Measurements from ENCODE around the gene CMSS1.
A peak's percentile ranks its signal among the peaks of the same experiment; 100 is the strongest.

The CMSS1 gene

DNA sequence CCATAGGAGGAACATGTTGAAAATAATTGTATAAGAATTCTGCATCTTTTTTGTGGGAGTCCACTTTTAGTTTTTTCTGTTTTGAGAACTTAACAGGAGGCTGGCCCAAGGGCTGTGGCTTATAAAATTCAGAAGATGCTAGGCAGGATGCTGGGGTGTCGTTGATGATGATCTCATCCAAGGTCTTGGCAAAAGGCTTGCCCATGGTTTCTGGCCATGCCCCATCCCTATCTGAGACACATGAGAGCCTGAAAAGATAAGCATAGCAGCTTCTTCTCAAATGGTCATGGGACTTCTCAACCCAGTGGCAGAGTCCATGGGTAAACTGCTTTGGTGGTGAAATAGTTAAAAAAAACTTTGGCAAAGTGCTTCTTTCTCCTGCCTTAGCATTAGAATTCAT is 35.2 kb downstream of the CMSS1 start:
- H3K4me1 ChIP-seq (ENCODE audit: control insufficient read depth, insufficient read depth, low read length, unreplicated experiment) = peaks cover 4% of the 10 kb centered on the region
- H3K79me2 ChIP-seq (ENCODE audit: control insufficient read depth, insufficient read depth, low read length, unreplicated experiment) = peaks cover 76% of the 10 kb centered on the region
- H3K36me3 ChIP-seq (ENCODE audit: insufficient read depth, low read length) = peaks cover 19% of the 10 kb centered on the region
- no peak overlapping the region for H2AFZ ChIP-seq (ENCODE audit: low read length, unreplicated experiment)
- H3K27me3 ChIP-seq (ENCODE audit: insufficient read depth, low read length) = no peaks in the 10 kb centered on the region
- no peak overlapping the region for H3K4me3 ChIP-seq (ENCODE audit: low read depth, low read length)
- H3K27ac ChIP-seq (ENCODE audit: low read depth, low read length) = no peak overlapping the region

DNA sequence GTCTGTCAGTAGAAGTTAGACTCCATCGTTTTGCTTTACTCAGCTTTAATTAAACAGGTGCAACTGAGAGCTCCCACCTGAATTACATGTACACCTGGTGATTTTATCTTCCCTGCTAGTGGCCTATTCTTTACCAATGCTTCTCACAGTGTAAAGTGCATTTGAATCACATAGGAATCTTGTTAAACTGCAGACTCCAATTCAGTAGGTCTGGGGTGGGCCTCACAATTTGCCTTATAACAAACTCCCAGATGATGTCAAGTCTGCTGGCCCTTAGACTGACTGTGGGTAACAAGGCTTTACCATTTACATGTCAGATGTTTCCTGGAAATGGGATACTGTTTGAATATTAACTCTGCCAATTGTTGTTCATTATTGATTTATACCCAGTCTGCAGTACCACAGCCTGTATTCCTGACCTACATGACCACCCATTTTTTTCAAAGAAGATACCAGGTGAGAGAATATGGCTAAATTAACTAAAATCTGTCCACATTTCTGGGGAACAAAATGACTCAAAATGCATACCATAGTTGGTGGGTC is 37.2 kb downstream of the CMSS1 start:
- H2AFZ ChIP-seq (ENCODE audit: low read length, unreplicated experiment) = no peak overlapping the region
- H3K4me3 ChIP-seq (ENCODE audit: low read depth, low read length) = no peak overlapping the region
- peaks cover 14% of the 10 kb centered on the region for H3K4me1 ChIP-seq (ENCODE audit: control insufficient read depth, insufficient read depth, low read length, unreplicated experiment)
- H3K36me3 ChIP-seq (ENCODE audit: insufficient read depth, low read length) = peaks cover 28% of the 10 kb centered on the region
- no peak overlapping the region for H3K27ac ChIP-seq (ENCODE audit: low read depth, low read length)
- H3K79me2 ChIP-seq (ENCODE audit: control insufficient read depth, insufficient read depth, low read length, unreplicated experiment) = peaks cover 76% of the 10 kb centered on the region
- no peaks in the 10 kb centered on the region for H3K27me3 ChIP-seq (ENCODE audit: insufficient read depth, low read length)

DNA sequence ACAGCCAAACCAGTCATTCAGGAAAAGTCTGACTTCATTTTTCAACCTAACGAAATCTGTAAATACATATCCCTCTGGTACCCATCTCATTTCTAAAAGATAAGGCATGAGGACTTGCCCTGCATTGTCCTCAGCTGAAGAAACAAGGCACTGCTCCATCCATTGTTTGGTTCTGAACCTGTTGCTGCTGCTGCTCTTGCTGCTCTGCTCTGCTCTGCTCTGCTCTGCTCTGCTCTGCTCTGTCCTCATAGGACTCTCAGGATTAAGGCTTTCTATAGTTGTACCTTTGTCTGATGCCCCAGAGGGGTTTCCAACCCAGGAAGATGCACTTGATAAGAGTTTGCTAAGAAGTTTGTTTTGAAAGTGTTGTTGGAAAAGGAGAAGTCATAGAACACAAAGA is 38.2 kb downstream of the CMSS1 start:
- Histone ChIP-seq H3K79me2 (ENCODE audit: control insufficient read depth, insufficient read depth, low read length, unreplicated experiment) (peaks cover 75% of the 10 kb centered on the region), H3K4me1 (ENCODE audit: control insufficient read depth, insufficient read depth, low read length, unreplicated experiment) (peaks cover 25% of the 10 kb centered on the region), H3K4me3 (ENCODE audit: low read depth, low read length) (no peak overlapping the region), H2AFZ (ENCODE audit: low read length, unreplicated experiment) (no peak overlapping the region), H3K36me3 (ENCODE audit: insufficient read depth, low read length) (peaks cover 18% of the 10 kb centered on the region), H3K27ac (ENCODE audit: low read depth, low read length) (no peak overlapping the region), H3K27me3 (ENCODE audit: insufficient read depth, low read length) (no peaks in the 10 kb centered on the region)

DNA sequence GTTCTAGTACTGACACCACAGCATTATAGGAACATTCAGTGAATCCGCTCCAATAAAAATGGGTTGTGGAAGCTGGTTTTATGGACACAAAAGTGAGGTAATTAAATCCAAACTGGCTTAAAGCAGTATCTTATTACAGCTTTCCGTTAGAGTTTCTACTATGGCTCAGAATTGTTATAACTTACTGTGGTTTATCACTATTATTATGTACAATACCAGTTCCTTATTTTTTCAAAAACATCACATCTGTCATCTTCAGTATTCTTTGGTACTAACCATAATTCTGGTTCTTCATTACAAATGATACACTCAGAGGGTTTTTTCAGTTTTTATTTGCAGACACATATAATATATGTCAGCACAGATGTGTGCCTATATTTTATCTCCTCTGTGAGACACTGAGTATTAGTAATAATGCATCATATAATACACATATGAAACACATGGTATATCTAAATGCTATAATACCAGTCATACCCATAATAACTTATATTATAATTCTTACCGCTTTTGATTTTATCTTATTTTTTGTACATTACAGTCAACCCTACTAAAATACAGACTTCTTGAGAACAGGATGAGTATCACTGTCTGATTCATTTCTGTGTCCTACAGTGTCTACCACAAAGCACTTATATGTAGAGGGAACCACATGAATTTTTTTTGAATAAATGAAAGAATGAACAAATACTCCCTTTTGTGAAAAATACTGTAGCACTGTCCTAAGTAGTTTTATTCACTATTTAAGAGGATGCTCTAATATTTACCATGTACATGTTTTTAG is 39.0 kb downstream of the CMSS1 start:
- H3K27me3 ChIP-seq (ENCODE audit: insufficient read depth, low read length) = no peaks in the 10 kb centered on the region
- H3K4me1 ChIP-seq (ENCODE audit: control insufficient read depth, insufficient read depth, low read length, unreplicated experiment) = peaks cover 32% of the 10 kb centered on the region
- H3K4me3 ChIP-seq (ENCODE audit: low read depth, low read length) = no peak overlapping the region
- peaks cover 77% of the 10 kb centered on the region for H3K79me2 ChIP-seq (ENCODE audit: control insufficient read depth, insufficient read depth, low read length, unreplicated experiment)
- no peak overlapping the region for H3K27ac ChIP-seq (ENCODE audit: low read depth, low read length)
- peaks cover 25% of the 10 kb centered on the region for H3K36me3 ChIP-seq (ENCODE audit: insufficient read depth, low read length)
- H2AFZ ChIP-seq (ENCODE audit: low read length, unreplicated experiment) = no peak overlapping the region

DNA sequence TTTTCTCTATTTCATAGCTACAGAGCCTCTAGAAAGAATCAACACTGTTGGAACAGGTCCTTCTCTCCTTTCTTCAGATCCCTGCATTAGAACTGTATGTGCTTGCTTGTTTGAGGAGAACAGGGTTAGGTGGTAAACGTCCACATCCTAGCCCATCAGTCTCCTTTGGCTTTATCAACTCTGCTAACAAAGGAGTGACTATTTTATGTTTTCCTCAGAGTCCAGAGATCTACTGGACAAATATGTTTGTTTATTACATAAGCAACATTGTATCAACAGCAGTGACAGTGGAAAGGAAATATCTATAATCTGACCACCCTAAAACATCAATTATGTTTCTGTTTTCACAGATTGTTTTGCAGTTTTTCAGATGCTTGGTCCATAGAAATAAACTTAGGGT is 39.6 kb downstream of the CMSS1 start:
- no peak overlapping the region for H2AFZ ChIP-seq (ENCODE audit: low read length, unreplicated experiment)
- no peak overlapping the region; the same call in 1 of the 2 replicates for H3K27ac ChIP-seq (ENCODE audit: low read depth, low read length)
- H3K4me3 ChIP-seq (ENCODE audit: low read depth, low read length) = no peak overlapping the region
- peaks cover 78% of the 10 kb centered on the region for H3K79me2 ChIP-seq (ENCODE audit: control insufficient read depth, insufficient read depth, low read length, unreplicated experiment)
- H3K36me3 ChIP-seq (ENCODE audit: insufficient read depth, low read length) = peaks cover 28% of the 10 kb centered on the region
- no peaks in the 10 kb centered on the region for H3K27me3 ChIP-seq (ENCODE audit: insufficient read depth, low read length)
- peaks cover 39% of the 10 kb centered on the region for H3K4me1 ChIP-seq (ENCODE audit: control insufficient read depth, insufficient read depth, low read length, unreplicated experiment)

DNA sequence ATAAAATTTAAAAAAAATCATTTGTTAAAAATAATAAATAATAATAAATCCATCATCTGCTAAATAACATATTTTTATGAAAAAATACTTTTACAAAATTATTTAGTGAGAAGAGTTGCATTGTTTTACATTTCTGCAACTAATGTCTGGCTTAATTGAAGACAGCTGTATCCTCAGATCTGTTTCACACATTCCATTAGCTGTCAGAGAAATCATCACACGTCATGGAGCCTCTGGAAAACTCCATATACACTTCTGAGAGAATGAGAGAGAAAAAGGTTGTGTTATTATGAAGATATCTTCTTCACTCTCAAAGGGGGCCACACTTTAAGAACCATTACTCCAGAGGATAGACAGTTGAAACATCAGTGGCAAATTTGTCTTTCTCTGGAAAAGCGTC is 40.8 kb downstream of the CMSS1 start:
- H3K4me1 ChIP-seq (ENCODE audit: control insufficient read depth, insufficient read depth, low read length, unreplicated experiment) = peaks cover 49% of the 10 kb centered on the region
- no peak overlapping the region for H2AFZ ChIP-seq (ENCODE audit: low read length, unreplicated experiment)
- peaks cover 74% of the 10 kb centered on the region for H3K79me2 ChIP-seq (ENCODE audit: control insufficient read depth, insufficient read depth, low read length, unreplicated experiment)
- no peak overlapping the region for H3K27ac ChIP-seq (ENCODE audit: low read depth, low read length)
- H3K4me3 ChIP-seq (ENCODE audit: low read depth, low read length) = no peak overlapping the region
- peaks cover 31% of the 10 kb centered on the region for H3K36me3 ChIP-seq (ENCODE audit: insufficient read depth, low read length)
- H3K27me3 ChIP-seq (ENCODE audit: insufficient read depth, low read length) = no peaks in the 10 kb centered on the region

DNA sequence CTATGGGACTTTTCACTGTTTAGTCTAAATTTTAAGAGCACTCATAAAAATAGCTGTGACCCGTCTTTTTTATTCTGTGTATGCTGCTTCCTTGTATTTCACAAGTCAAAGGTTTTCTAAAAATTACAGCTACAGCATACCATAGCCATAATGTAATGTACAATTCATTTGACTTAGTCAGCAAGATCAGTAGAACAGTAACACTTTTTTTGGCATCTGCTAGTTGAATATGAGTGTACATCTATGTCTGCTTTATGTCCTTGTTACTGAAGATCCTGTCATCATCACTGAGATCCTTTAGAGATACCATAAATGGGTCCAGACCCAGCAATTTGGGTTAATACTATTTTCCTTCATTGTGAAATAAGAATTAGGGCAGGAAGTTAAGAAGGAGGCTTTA is 42.2 kb downstream of the CMSS1 start:
- H3K36me3 ChIP-seq (ENCODE audit: insufficient read depth, low read length) = peaks cover 44% of the 10 kb centered on the region
- H3K27ac ChIP-seq (ENCODE audit: low read depth, low read length) = peak overlapping the region; percentile 87
- H3K4me1 ChIP-seq (ENCODE audit: control insufficient read depth, insufficient read depth, low read length, unreplicated experiment) = peaks cover 60% of the 10 kb centered on the region
- peaks cover 74% of the 10 kb centered on the region for H3K79me2 ChIP-seq (ENCODE audit: control insufficient read depth, insufficient read depth, low read length, unreplicated experiment)
- H3K27me3 ChIP-seq (ENCODE audit: insufficient read depth, low read length) = no peaks in the 10 kb centered on the region
- no peak overlapping the region for H2AFZ ChIP-seq (ENCODE audit: low read length, unreplicated experiment)
- peak overlapping the region; percentile 8; the same call in 1 of the 2 replicates for H3K4me3 ChIP-seq (ENCODE audit: low read depth, low read length)

DNA sequence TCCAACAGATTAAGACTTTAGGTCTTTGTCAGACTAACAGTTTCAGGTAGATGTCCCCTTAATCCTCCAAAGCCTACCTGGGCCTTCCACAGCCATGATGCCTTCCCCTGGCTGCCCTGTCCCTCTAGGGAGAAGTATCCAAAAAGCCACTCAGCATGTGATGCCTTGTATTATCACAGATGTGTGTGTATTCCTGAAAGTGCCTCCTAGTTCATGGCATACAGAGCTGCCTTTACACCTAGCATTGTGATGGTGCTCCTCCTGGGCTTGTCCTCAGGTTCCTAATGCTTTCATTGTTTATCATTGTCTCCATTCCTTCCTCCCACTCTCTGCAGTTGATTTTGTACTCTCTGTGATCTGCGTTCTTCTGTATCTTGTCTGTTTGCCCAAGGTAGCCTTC is 43.6 kb downstream of the CMSS1 start:
- peaks cover 45% of the 10 kb centered on the region for H3K36me3 ChIP-seq (ENCODE audit: insufficient read depth, low read length)
- no peak overlapping the region for H3K4me3 ChIP-seq (ENCODE audit: low read depth, low read length)
- peaks cover 71% of the 10 kb centered on the region for H3K4me1 ChIP-seq (ENCODE audit: control insufficient read depth, insufficient read depth, low read length, unreplicated experiment)
- H3K79me2 ChIP-seq (ENCODE audit: control insufficient read depth, insufficient read depth, low read length, unreplicated experiment) = peaks cover 73% of the 10 kb centered on the region
- H2AFZ ChIP-seq (ENCODE audit: low read length, unreplicated experiment) = no peak overlapping the region
- peak overlapping the region; percentile 87 for H3K27ac ChIP-seq (ENCODE audit: low read depth, low read length)
- H3K27me3 ChIP-seq (ENCODE audit: insufficient read depth, low read length) = no peaks in the 10 kb centered on the region

DNA sequence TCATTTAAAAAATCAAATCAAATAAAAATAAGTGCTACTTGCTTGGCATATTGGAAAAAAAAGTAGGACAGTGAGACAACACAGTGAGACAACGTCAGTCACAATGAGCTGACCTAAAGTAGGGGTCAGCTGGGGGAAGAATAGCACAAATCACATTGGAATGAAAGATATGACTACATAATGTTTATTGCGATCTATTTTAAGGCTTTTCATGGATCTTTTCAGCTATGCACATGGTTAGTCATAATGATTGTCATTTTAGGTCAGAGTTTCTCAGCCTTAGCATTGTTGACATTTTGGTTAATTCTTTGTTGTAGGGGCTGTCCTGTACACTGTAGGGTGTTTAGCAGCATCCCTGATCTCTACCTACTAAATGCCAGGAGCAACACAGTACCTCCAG is 44.5 kb downstream of the CMSS1 start:
- peaks cover 74% of the 10 kb centered on the region for H3K79me2 ChIP-seq (ENCODE audit: control insufficient read depth, insufficient read depth, low read length, unreplicated experiment)

DNA sequence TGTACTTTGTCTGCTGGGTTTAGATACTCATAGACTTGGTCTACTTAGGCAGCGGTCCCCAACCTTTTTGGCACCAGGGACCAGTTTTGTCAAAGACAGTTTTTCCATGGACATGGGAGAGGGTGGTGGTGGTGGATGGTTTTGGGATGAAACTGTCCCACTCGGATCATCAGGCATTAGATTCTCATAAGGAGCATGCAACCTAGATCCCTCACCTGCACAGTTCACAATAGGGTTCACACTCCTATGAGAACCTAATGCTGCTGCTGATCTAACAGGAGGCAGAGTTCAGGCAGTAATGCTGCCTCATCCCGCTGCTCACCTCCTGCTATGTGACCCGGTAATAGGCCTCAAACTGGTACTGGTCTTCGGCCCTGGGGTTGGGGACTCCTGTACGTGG is 45.3 kb downstream of the CMSS1 start:
- no peak overlapping the region for H3K4me3 ChIP-seq (ENCODE audit: low read depth, low read length)
- peak overlapping the region; percentile 87 for H3K27ac ChIP-seq (ENCODE audit: low read depth, low read length)
- H3K36me3 ChIP-seq (ENCODE audit: insufficient read depth, low read length) = peaks cover 40% of the 10 kb centered on the region
- no peaks in the 10 kb centered on the region for H3K27me3 ChIP-seq (ENCODE audit: insufficient read depth, low read length)
- peaks cover 74% of the 10 kb centered on the region for H3K79me2 ChIP-seq (ENCODE audit: control insufficient read depth, insufficient read depth, low read length, unreplicated experiment)
- H2AFZ ChIP-seq (ENCODE audit: low read length, unreplicated experiment) = no peak overlapping the region
- peaks cover 85% of the 10 kb centered on the region for H3K4me1 ChIP-seq (ENCODE audit: control insufficient read depth, insufficient read depth, low read length, unreplicated experiment)

More for the DNA sequence above, 44.5 kb downstream of the CMSS1 start:
- H3K4me3 ChIP-seq (ENCODE audit: low read depth, low read length) = no peak overlapping the region; the same call in 1 of the 2 replicates
- H3K27ac ChIP-seq (ENCODE audit: low read depth, low read length) = peak overlapping the region; percentile 87
- peaks cover 81% of the 10 kb centered on the region for H3K4me1 ChIP-seq (ENCODE audit: control insufficient read depth, insufficient read depth, low read length, unreplicated experiment)
- no peaks in the 10 kb centered on the region for H3K27me3 ChIP-seq (ENCODE audit: insufficient read depth, low read length)
- no peak overlapping the region for H2AFZ ChIP-seq (ENCODE audit: low read length, unreplicated experiment)
- peaks cover 45% of the 10 kb centered on the region for H3K36me3 ChIP-seq (ENCODE audit: insufficient read depth, low read length)

DNA sequence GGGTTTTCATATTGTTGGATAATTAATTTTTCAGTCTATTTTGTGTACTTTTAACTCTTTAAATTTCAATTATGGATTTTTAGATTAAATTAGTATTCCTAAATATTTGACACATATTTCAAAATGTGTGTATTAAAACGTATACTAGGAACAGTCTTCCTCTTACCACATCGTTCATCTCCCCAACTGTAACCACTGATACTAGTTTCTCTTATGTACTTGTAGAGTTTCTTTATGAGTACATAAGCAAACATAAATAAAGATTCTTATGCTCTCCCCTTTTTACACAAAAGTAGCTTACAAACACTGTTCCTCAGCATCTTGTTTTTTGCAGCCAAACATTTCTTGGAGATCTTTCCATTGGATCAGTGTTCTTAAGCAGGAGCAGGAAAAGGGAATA is 45.9 kb downstream of the CMSS1 start:
- Histone ChIP-seq H2AFZ (ENCODE audit: low read length, unreplicated experiment) (no peak overlapping the region), H3K79me2 (ENCODE audit: control insufficient read depth, insufficient read depth, low read length, unreplicated experiment) (peaks cover 77% of the 10 kb centered on the region), H3K36me3 (ENCODE audit: insufficient read depth, low read length) (peaks cover 42% of the 10 kb centered on the region), H3K27ac (ENCODE audit: low read depth, low read length) (peak overlapping the region; percentile 97), H3K4me1 (ENCODE audit: control insufficient read depth, insufficient read depth, low read length, unreplicated experiment) (peaks cover 91% of the 10 kb centered on the region), H3K4me3 (ENCODE audit: low read depth, low read length) (no peak overlapping the region), H3K27me3 (ENCODE audit: insufficient read depth, low read length) (no peaks in the 10 kb centered on the region)

Measured in ACC112 (cell line).